Measurements from ENCODE around the gene MAP2K7.
"Not testable (repeated sequence)": the region's sequence is repeated elsewhere in the genome, so short reads cannot be mapped to it uniquely, and the experiment has no call there.

MAP2K7 gene

DNA sequence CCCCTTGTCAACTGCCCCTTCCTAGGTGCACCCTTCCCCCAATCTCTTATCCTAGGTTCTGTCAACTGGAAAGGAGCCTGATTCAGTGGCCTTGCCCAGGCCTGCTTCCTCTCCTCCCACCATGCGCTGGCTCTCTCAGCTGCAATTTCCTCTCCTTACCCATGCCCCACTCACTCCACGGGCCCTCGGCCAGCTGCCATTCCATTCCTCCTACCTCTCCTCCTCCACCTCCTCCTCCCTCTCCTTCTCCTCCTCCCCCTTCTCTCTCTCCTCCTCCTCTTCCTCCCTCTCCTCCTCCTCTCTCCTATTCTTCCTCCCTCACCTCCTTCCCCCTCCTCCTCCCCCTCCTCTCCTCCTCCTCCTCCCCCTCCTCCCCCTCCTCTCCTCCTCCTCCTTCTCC lies 49.4 kb downstream of the MAP2K7 start:
- no peak overlapping the region for H3K4me3 ChIP-seq (ENCODE audit: low read depth, low read length)
- TF ChIP-seq, protein P1, sequence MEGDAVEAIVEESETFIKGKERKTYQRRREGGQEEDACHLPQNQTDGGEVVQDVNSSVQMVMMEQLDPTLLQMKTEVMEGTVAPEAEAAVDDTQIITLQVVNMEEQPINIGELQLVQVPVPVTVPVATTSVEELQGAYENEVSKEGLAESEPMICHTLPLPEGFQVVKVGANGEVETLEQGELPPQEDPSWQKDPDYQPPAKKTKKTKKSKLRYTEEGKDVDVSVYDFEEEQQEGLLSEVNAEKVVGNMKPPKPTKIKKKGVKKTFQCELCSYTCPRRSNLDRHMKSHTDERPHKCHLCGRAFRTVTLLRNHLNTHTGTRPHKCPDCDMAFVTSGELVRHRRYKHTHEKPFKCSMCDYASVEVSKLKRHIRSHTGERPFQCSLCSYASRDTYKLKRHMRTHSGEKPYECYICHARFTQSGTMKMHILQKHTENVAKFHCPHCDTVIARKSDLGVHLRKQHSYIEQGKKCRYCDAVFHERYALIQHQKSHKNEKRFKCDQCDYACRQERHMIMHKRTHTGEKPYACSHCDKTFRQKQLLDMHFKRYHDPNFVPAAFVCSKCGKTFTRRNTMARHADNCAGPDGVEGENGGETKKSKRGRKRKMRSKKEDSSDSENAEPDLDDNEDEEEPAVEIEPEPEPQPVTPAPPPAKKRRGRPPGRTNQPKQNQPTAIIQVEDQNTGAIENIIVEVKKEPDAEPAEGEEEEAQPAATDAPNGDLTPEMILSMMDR (IDR thresholded peaks at IDR 0.05; ENCODE audit: borderline replicate concordance, insufficient read depth, low read depth, low read length), result no peak

DNA sequence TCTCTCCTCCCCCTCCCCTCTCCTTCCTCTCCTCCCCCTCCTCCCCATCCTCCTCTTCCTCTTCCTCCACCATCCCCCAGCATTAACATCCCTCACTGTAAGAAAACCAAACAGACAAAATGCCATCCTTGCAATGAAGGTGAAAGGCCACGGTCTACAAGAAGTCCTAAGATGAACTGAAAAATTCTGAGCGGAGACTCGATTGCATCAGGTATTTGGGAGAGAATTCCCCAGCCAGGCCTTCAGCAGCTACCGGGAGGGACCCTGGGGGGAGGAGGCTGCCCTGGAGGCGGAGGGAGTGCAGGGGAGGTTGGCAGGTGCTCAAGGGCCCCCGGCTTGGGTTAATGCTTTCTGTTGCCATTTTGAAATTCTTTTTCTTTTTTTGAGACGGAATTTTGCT lies 49.9 kb downstream of the MAP2K7 start:
- TF ChIP-seq, protein P1 (IDR thresholded peaks at IDR 0.05; ENCODE audit: borderline replicate concordance, insufficient read depth, low read depth, low read length), result no peak

DNA sequence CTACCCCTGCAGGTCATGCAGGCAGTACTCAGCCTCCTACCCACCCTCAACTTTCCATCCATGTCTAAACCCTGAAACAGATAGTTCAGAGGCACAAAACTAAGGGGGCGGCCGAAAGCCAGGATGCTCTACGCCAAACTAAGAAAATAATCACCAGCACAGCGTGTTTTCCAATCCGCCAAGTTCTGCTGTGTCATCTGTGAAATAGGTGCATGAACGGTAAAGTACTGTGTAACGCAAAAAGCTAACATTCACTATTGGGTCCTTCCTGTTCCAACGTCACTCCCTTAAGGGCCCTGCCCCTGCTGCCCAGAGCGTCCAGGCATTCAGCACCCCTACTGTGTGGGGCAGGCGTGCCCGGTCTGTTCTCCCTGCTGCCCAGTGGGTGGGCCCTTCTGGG lies 52.0 kb downstream of the MAP2K7 start:
- TF ChIP-seq, protein P1 (IDR thresholded peaks at IDR 0.05; ENCODE audit: borderline replicate concordance, insufficient read depth, low read depth, low read length), result no peak
- no peak overlapping the region for H3K4me3 ChIP-seq (ENCODE audit: low read depth, low read length)

More for the DNA sequence above, 49.9 kb downstream of the MAP2K7 start:
- no peak overlapping the region for H3K4me3 ChIP-seq (ENCODE audit: low read depth, low read length)

DNA sequence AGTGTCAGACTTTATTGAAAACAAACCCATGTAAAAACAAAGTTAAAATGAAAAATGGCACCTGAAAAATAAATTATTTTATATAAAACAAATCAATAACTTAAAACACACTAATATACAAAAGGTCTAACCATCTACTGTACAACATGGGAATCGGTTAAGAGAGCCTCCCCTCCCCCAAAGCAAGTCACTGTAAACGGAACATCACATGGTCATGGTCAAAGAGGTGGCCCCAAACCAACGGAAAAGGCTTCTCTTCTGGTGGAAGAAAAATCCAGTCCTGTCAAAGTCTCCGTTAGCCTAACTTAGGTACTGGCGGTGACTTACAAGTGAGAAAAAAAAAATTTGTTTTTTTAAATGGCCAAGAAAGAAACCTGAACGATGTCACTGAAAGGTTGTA lies 55.5 kb downstream of the MAP2K7 start:
- H3K4me3 ChIP-seq (ENCODE audit: low read depth, low read length), result no peak overlapping the region

DNA sequence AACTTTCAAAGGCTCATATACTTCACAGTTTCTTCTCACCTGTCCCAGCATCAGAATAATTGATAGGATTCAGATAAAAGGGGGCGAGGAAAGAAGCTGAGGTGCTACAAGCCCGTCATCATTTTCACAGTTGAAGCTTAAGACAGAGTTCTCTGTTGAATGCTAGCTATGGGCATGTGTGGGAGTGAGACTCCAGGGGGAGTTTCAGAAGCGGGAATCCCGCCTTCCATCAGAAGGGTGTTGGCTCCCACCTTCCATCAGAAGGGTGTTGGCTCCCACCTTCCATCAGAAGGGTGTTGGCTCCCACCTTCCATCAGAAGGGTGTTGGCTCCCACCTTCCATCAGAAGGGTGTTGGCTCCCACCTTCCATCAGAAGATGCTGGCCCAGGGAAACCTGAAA lies 57.4 kb downstream of the MAP2K7 start:
- not testable (repeated sequence) for H3K4me3 ChIP-seq (ENCODE audit: low read depth, low read length)

More for the DNA sequence above, 55.5 kb downstream of the MAP2K7 start:
- TF ChIP-seq, protein P1 (IDR thresholded peaks at IDR 0.05; ENCODE audit: borderline replicate concordance, insufficient read depth, low read depth, low read length), result no peak

DNA sequence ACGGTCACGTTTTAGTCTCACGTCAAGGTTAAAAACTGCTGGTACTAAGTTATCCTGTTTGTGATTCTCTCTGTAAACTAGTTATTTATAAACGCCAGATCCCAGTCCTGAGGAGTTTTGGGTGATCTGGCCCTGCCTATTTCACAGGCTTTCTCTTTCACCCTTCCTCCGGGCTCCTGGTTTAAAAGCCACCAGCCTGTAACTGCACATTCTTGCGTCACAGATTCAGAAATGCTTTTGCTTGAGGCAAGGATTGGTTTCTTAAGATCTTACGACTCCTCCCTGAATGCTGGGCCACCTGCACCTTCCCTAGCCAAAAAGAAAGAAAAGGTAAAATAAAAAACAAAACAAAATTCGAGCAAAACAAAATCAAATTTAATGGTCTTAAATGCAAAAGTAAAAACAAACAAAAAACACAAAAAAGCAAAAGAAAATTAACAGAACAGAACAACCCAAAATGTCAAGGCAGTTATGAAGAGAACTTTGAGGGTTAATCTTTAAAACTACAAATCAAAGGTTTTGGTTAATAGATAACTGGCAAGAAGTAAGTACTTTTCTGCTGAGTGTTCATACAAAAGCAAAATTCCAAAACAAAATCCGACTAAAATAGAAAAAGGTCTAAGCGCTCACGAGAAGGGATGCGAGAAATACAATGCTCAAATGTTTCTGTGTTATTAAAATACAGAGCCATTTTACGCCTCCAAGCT lies 58.4 kb downstream of the MAP2K7 start:
- TF ChIP-seq, protein P1 (IDR thresholded peaks at IDR 0.05; ENCODE audit: borderline replicate concordance, insufficient read depth, low read depth, low read length), result no peak
- H3K4me3 ChIP-seq (ENCODE audit: low read depth, low read length), result no peak overlapping the region

DNA sequence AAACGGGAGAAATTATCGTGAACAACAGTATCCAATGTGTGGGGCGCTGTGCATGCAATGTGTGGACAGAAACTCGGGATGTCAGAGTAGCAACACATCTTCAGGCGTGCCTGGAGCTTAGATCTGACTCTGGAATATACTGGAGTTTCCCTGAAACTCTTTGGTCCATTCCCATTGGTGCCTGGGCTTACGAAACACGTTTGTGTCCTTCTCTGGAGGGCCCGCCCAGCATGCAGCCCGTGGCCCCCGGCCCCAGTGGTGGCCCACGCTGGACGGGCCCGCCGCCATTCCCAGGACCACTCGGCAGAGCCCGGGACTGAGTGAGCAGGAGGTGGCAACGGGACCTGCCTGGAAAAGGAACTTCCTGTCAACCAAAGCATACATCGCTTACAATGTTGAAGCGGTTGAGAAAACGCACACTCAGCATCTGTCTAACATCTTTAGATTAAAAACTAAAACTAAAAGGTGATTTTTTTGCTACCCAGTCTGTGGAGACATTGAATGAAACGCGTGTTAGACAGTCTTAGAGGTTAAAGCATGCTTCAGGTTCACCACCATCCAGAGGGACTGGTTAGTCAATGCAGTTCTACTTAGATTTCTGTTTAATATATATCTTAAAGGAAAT lies 59.1 kb downstream of the MAP2K7 start:
- TF ChIP-seq, protein P1 (IDR thresholded peaks at IDR 0.05; ENCODE audit: borderline replicate concordance, insufficient read depth, low read depth, low read length), result no peak
- H3K4me3 ChIP-seq (ENCODE audit: low read depth, low read length), result no peak overlapping the region
